SK-N-SH (cell line): Measurements from ENCODE around the gene CLTCL1. TPM values are rescaled to one million over a fixed set of nuclear protein-coding genes. Genes with fewer than 3 reads are reported as not detected.

Experiments
- CTCF ChIA-PET: fragments of 300-600, 350-600 bp; formaldehyde crosslinking; extraction: SDS; loops from one replicate; lab custom pipeline; 2021; lab: Yijun Ruan, JAX
- POLR2A ChIA-PET: fragments of 350-600 bp; sonication (Branson Sonifier 250); formaldehyde crosslinking; extraction: SDS; loops from one replicate; lab custom pipeline; 2020; ENCODE audit warnings: antibody characterized with exemption, inconsistent platforms; lab: Yijun Ruan, JAX
- DNase-seq: peaks from one replicate; pipeline ENCODE4 v3.0.0; 2012
- H2AFZ ChIP-seq: fragments of 200-600 bp; sonication (generic); 2 replicates; pipeline ENCODE4 v1.8.1; 2016; ENCODE audit warnings: antibody characterized with exemption, mild to moderate bottlenecking, low read depth
- H3F3A ChIP-seq: fragments of 200-600 bp; sonication (generic); replicated peaks from 2 replicates; pipeline ENCODE3; 2016; ENCODE audit warnings: antibody characterized with exemption, mild to moderate bottlenecking; ENCODE audit not compliant: insufficient read depth
- H3K27ac ChIP-seq, 2 experiments: fragments of 200-500 bp in 1 of 2; fragments of 200-600 bp in 1 of 2; sonication (Bioruptor generic) in 1 of 2; sonication (generic), shearing (Covaris generic) in 1 of 2; 2 replicates each; pipeline versions ENCODE4 v1.5.1 to v1.6.1; 2014 to 2016; ENCODE audit warnings: low read depth in 2 of 2, inconsistent platforms in 1 of 2, low read length in 1 of 2, mild to moderate bottlenecking in 1 of 2, mixed read lengths in 1 of 2
- H3K27me3 ChIP-seq: fragments of 200-600 bp; sonication (generic), shearing (Covaris generic); 2 replicates; pipeline ENCODE4 v1.6.1; 2016; ENCODE audit warnings: mixed run types; ENCODE audit not compliant: insufficient read depth
- H3K36me3 ChIP-seq, 2 experiments: fragments of 200-500 bp in 1 of 2; fragments of 200-600 bp in 1 of 2; sonication (Bioruptor generic) in 1 of 2; sonication (generic) in 1 of 2; replicated peaks in 1 of 2; 2 replicates each; pipeline versions ENCODE3 to v1.5.1; 2014 to 2016; ENCODE audit warnings: low read length in 1 of 2, mild to moderate bottlenecking in 1 of 2; ENCODE audit not compliant: insufficient read depth in 2 of 2, control insufficient read depth in 1 of 2
- H3K4me1 ChIP-seq, 2 experiments: fragments of 200-500 bp in 1 of 2; fragments of 200-600 bp in 1 of 2; sonication (Bioruptor generic) in 1 of 2; sonication (generic), shearing (Covaris generic) in 1 of 2; 2 replicates each; pipeline versions ENCODE4 v1.5.1 to v1.6.1; 2014 to 2016; ENCODE audit warnings: low read depth in 1 of 2, low read length in 1 of 2, mixed run types in 1 of 2; ENCODE audit not compliant: insufficient read depth in 2 of 2, control insufficient read depth in 1 of 2
- H3K4me2 ChIP-seq: fragments of 200-600 bp; sonication (generic), shearing (Covaris generic); 2 replicates; pipeline ENCODE4 v1.6.1; 2017; ENCODE audit warnings: mixed run types
- H3K4me3 ChIP-seq, 2 experiments: fragments of 200-500 bp in 1 of 2; fragments of 200-600 bp in 1 of 2; sonication (Bioruptor generic) in 1 of 2; sonication (generic), shearing (Covaris generic) in 1 of 2; 2 replicates each; pipeline versions ENCODE4 v1.5.1 to v1.8.1; 2014 to 2016; ENCODE audit warnings: low read depth in 2 of 2, inconsistent platforms in 1 of 2, low read length in 1 of 2, mild to moderate bottlenecking in 1 of 2, mixed read lengths in 1 of 2, moderate library complexity in 1 of 2
- H3K79me2 ChIP-seq: fragments of 200-600 bp; sonication (generic); 2 replicates; pipeline ENCODE4 v1.8.1; 2017; ENCODE audit warnings: mild to moderate bottlenecking; ENCODE audit not compliant: insufficient read depth
- H3K9ac ChIP-seq: fragments of 200-600 bp; sonication (generic); 2 replicates; pipeline ENCODE4 v1.6.1; 2017; ENCODE audit warnings: mixed run types
- H3K9me2 ChIP-seq: fragments of 200-600 bp; sonication (generic); 2 replicates; pipeline ENCODE4 v1.6.1; 2017; ENCODE audit warnings: mixed run types
- H3K9me3 ChIP-seq: fragments of 200-600 bp; sonication (generic); 2 replicates; pipeline ENCODE4 v1.6.1; 2017; ENCODE audit warnings: mixed run types, mild to moderate bottlenecking, moderate library complexity
- H4K20me1 ChIP-seq: fragments of 200-600 bp; sonication (generic); 2 replicates; pipeline ENCODE4 v1.6.1; 2017; ENCODE audit warnings: mild to moderate bottlenecking, mixed run types; ENCODE audit not compliant: insufficient read depth
- CTCF ChIP-seq: fragments of 200-600 bp; sonication (generic); IDR thresholded peaks from 2 replicates; pipeline ENCODE4 v1.6.1; 2017; ENCODE audit warnings: antibody characterized with exemption, mild to moderate bottlenecking, moderate library complexity
- EP300 ChIP-seq, 2 experiments: IDR thresholded peaks; 2 replicates each; pipeline versions ENCODE4 v1.4.0 to v1.6.1; 2012; ENCODE audit warnings: borderline replicate concordance in 1 of 2, low read depth in 1 of 2, low read length in 1 of 2
- EZH2phosphoT487 ChIP-seq: fragments of 200-600 bp; sonication (generic); IDR thresholded peaks from 2 replicates; pipeline ENCODE4 v1.6.1; 2017; ENCODE audit warnings: low read depth, mixed run types, mild to moderate bottlenecking, antibody characterized with exemption, moderate library complexity, borderline replicate concordance
- FOXM1 ChIP-seq: IDR thresholded peaks from 2 replicates; pipeline ENCODE4 v1.4.0; 2012; ENCODE audit warnings: low read depth, mild to moderate bottlenecking
- NFIC ChIP-seq: IDR thresholded peaks from 2 replicates; pipeline ENCODE4 v1.4.0; 2012; ENCODE audit warnings: borderline replicate concordance
- PBX3 ChIP-seq: IDR thresholded peaks from 2 replicates; pipeline ENCODE4; 2012
- POLR2AphosphoS5 ChIP-seq: IDR thresholded peaks from 2 replicates; pipeline ENCODE4 v1.6.1; 2012; ENCODE audit warnings: low read depth, low read length
- RXRA ChIP-seq: IDR thresholded peaks from 2 replicates; pipeline ENCODE4 v1.4.0; 2012; ENCODE audit warnings: low read depth, mild to moderate bottlenecking, borderline replicate concordance
- SMC3 ChIP-seq: IDR thresholded peaks from 2 replicates; pipeline ENCODE4 v1.6.1; 2012; ENCODE audit warnings: low read depth, low read length, improper control_type of control experiment
- TEAD4 ChIP-seq: IDR thresholded peaks from 2 replicates; pipeline ENCODE4 v1.4.0; 2012; ENCODE audit warnings: mild to moderate bottlenecking, borderline replicate concordance; ENCODE audit not compliant: insufficient read depth
- YY1 ChIP-seq: IDR thresholded peaks from 2 replicates; pipeline ENCODE4 v1.4.0; 2012; ENCODE audit warnings: low read depth, mild to moderate bottlenecking
- WGBS: methylation state at CpG from one replicate; pipeline ENCODE4 v1.1.6; 2017; ENCODE audit warnings: low lambda C conversion rate; 5-methylcytosine and 5-hydroxymethylcytosine counted together
- polyA plus RNA-seq, 3 experiments: library from polyadenylated mRNA; depleted of rRNA; stranded (reverse); fragments of >200 nt; gene quantifications; 2 replicates each; pipeline ENCODE4 v1.2.3, GENCODE V29; 2012

The CLTCL1 gene
- polyA plus RNA-seq, 1 of the 3 experiments (the other 2 are of a cell fraction): 6.7 TPM

- H3K9me2 ChIP-seq: no peaks in the 10 kb centered on the region
- ChIA-PET POLR2A (no interaction called here), CTCF (interaction anchor here (0.6 to 1.3 kb wide), 2 partner anchors 106 to 109 kb away, joined by 3 to 5 read pairs; partner anchors contain the start of gene CLTCL1)
- H3K79me2 ChIP-seq: peaks cover 11% of the 10 kb centered on the region
- H3K9ac ChIP-seq: no peak overlapping the region
- no peak overlapping the region for H3K4me3 ChIP-seq
- WGBS: 72% methylated on average over 11 of the region's 12 CpGs
- no peak overlapping the region for H3K27ac ChIP-seq
- H3K4me2 ChIP-seq: no peak overlapping the region
- H3K4me1 ChIP-seq: peaks cover 6 to 18% of the 10 kb centered on the region in 2 experiments; a peak in 1 of 4 replicates
- no peaks in the 10 kb centered on the region for H3K9me3 ChIP-seq
- no peaks in the 10 kb centered on the region for H4K20me1 ChIP-seq
- H3K36me3 ChIP-seq: peaks cover 0 to under 1% of the 10 kb centered on the region in 2 experiments
- H3F3A ChIP-seq: peaks cover 4% of the 10 kb centered on the region
- DNase-seq: no peak
- no peak for TF ChIP-seq EP300 (IDR thresholded peaks at IDR 0.05; ENCODE audit: borderline replicate concordance in 1 of 2, low read depth in 1 of 2, low read length in 1 of 2)
- no peak for TF ChIP-seq NFIC
- TF ChIP-seq EZH2phosphoT487: no peak
- TF ChIP-seq YY1: no peak
- TF ChIP-seq FOXM1: no peak
- TF ChIP-seq CTCF: no peak
- H3K27me3 ChIP-seq: no peaks in the 10 kb centered on the region
- no peak overlapping the region for H2AFZ ChIP-seq
Observed at GRCh38 chr22:19181786-19182471, 109.6 kb downstream of the CLTCL1 start.

GRCh38 chr22:19180740-19181410, 110.6 kb downstream of the CLTCL1 start:
- H3K9ac ChIP-seq: no peak overlapping the region
- H3K4me2 ChIP-seq: no peak overlapping the region
- H3K9me3 ChIP-seq: no peaks in the 10 kb centered on the region
- H3K36me3 ChIP-seq: peaks cover 0 to 5% of the 10 kb centered on the region in 2 experiments
- H2AFZ ChIP-seq: no peak overlapping the region
- DNase-seq: no peak
- H3F3A ChIP-seq: peaks cover 4% of the 10 kb centered on the region
- CTCF ChIA-PET: interaction anchor here (0.6 to 3.0 kb wide), 3 partner anchors 56 to 449 kb away, joined by 3 to 19 read pairs (median 3); no protein-coding TSS in a partner anchor
- H3K4me1 ChIP-seq: peaks cover 11 to 29% of the 10 kb centered on the region in 2 experiments; a peak in 1 of 4 replicates
- TF ChIP-seq POLR2AphosphoS5 (no peak), FOXM1 (no peak), PBX3 (no peak), TEAD4 (no peak), RXRA (no peak), SMC3 (no peak)
- TF ChIP-seq, all 33 proteins: peak for 0
- 93% methylated on average over 7 of the region's 11 CpGs for WGBS
- Histone ChIP-seq H3K79me2 (peaks cover 18% of the 10 kb centered on the region), H3K27me3 (no peaks in the 10 kb centered on the region), H3K27ac (no peak overlapping the region), H3K4me3 (no peak overlapping the region), H3K9me2 (no peaks in the 10 kb centered on the region), H4K20me1 (0 out of 2 replicates have a peak, but pooled peaks cover 3% of the 10 kb centered on the region)
- POLR2A ChIA-PET: no interaction called here
